Brain microvascular endothelial cell (primary cell): ENCODE results near the gene POLG2.

ENCODE experiments used
- DNase-seq: peaks from one replicate; pipeline ENCODE4 v3.0.0-alpha.2; 2020
- H3K27ac ChIP-seq: fragments of 250-450 bp; sonication (Bioruptor Pico); 2 replicates; pipeline ENCODE4 v1.5.1; 2020; ENCODE audit warnings: mild to moderate bottlenecking, moderate library complexity
- H3K27me3 ChIP-seq: fragments of 250-450 bp; sonication (Bioruptor Pico); replicated peaks from 2 replicates; pipeline ENCODE4 v1.5.1; 2020; ENCODE audit warnings: mild to moderate bottlenecking
- H3K36me3 ChIP-seq: fragments of 250-450 bp; sonication (Bioruptor Pico); replicated peaks from 2 replicates; pipeline ENCODE4 v1.5.1; 2020; ENCODE audit warnings: mild to moderate bottlenecking
- H3K4me3 ChIP-seq: 2 replicates; pipeline ENCODE4 v1.5.1; 2011; ENCODE audit warnings: low read depth, mild to moderate bottlenecking, control low read depth, low read length, moderate library complexity
- CTCF ChIP-seq: IDR thresholded peaks from 2 replicates; pipeline ENCODE4 v1.5.1; 2011; ENCODE audit warnings: low read depth, mild to moderate bottlenecking, moderate library complexity, low read length, control low read depth, inconsistent platforms; ENCODE audit errors: missing control alignments
- in situ Hi-C: cut with HindIII; loops from 2 replicates; pipeline ENCODE4 v1.10.0; 2017; ENCODE audit warnings: low sequenced_read_pairs, low pct_ligation_motif_present

Gene POLG2

GRCh38 chr17:64509179-64509578, 12.3 kb upstream of the POLG2 start:
- Histone ChIP-seq H3K27ac (no peak overlapping the region), H3K36me3 (peaks cover 42% of the 10 kb centered on the region), H3K27me3 (no peaks in the 10 kb centered on the region), H3K4me3 (no peak overlapping the region)
- in situ Hi-C loops = no loop called here
- no peak for DNase-seq
- TF ChIP-seq CTCF = no peak

- Histone ChIP-seq H3K27ac (no peak overlapping the region), H3K27me3 (no peaks in the 10 kb centered on the region), H3K36me3 (peaks cover 46% of the 10 kb centered on the region), H3K4me3 (no peak overlapping the region)
- TF ChIP-seq CTCF = no peak
- DNase-seq = no peak
- in situ Hi-C loops = no loop called here
Observed at GRCh38 chr17:64508683-64509082, 11.8 kb upstream of the POLG2 start.

- peaks cover 59% of the 10 kb centered on the region for H3K36me3 ChIP-seq
- no peaks in the 10 kb centered on the region for H3K27me3 ChIP-seq
- H3K27ac ChIP-seq = peak overlapping the region; percentile 100
- H3K4me3 ChIP-seq = peak overlapping the region; percentile 97
- peak; percentile 57 for DNase-seq
- in situ Hi-C loops = no loop called here
- TF ChIP-seq CTCF = peak; percentile 57
Observed at GRCh38 chr17:64507413-64507782, 10.5 kb upstream of the POLG2 start.

- in situ Hi-C loops = no loop called here
- DNase-seq = peak; percentile 96
- TF ChIP-seq CTCF = peak; percentile 1
- no peaks in the 10 kb centered on the region for H3K27me3 ChIP-seq
- H3K4me3 ChIP-seq = peak within 1 kb of the TSS; percentile 97
- H3K36me3 ChIP-seq = peaks cover 62% of the 10 kb centered on the region
- H3K27ac ChIP-seq = peak within 1 kb of the TSS; percentile 100
Observed at GRCh38 chr17:64506576-64507412, 9.9 kb upstream of the POLG2 start, which contains the start of gene CEP95. TSS of gene CEP95 (plus strand) at chr17:64506977. CDS start at chr17:64507098, 121 bp downstream.

GRCh38 chr17:64506201-64506575, 9.3 kb upstream of the POLG2 start, which contains the start of gene DDX5:
TSS of gene DDX5 (minus strand) at chr17:64506289. CDS start at chr17:64506119, 170 bp downstream.
- in situ Hi-C loops = no loop called here
- Histone ChIP-seq H3K36me3 (peaks cover 62% of the 10 kb centered on the region), H3K27ac (peak within 1 kb of the TSS; percentile 100), H3K27me3 (no peaks in the 10 kb centered on the region), H3K4me3 (peak within 1 kb of the TSS; percentile 97)
- no peak for TF ChIP-seq CTCF
- DNase-seq = peak; percentile 96
